GM18861 (cell line): ENCODE measurements around the gene LUZP2.

Source experiments
- ATAC-seq: cut with Tn5 transposase; IDR thresholded peaks from one replicate; pipeline ENCODE4 v1.9.1; 2021; ENCODE audit not compliant: unreplicated experiment

Gene LUZP2

GRCh38 chr11:24708616-24709015 lies 211.8 kb downstream of the LUZP2 start:
- no peak for ATAC-seq

DNA sequence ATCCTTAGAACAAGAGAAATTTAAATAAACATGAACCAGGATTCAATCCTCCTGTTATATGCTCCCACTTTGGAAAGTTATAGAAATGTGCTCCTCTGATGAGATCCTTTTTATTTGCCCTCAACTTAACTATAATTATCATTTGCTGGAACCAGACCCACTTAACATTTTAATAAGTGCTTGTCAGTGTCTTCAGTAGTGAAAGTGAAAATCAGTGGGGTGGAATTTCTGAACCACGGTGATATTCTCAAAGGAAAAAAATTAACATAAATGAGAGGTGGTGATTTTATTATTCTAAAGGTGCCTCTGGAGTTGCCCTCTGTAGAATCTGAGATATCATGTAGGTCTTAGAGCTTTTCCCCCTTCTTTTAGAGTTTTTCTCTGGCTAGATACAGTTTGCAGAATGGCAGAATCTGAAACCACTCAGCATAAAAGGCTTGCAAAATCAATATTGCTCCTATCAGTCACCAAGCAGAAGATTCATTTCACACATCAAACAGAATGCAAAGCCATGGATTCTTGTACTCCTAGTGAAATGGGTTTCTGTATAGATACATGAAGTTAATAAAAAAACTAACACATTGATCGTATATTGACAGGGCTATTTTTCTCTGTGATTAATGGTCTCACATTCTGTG lies 213.2 kb downstream of the LUZP2 start:
- no peak for ATAC-seq

GRCh38 chr11:24714601-24715000 lies 217.7 kb downstream of the LUZP2 start:
- no peak for ATAC-seq

- ATAC-seq = no peak
Observed at GRCh38 chr11:24716403-24716802, 219.6 kb downstream of the LUZP2 start.

GRCh38 chr11:24723231-24723630 lies 226.4 kb downstream of the LUZP2 start:
- ATAC-seq = no peak

DNA sequence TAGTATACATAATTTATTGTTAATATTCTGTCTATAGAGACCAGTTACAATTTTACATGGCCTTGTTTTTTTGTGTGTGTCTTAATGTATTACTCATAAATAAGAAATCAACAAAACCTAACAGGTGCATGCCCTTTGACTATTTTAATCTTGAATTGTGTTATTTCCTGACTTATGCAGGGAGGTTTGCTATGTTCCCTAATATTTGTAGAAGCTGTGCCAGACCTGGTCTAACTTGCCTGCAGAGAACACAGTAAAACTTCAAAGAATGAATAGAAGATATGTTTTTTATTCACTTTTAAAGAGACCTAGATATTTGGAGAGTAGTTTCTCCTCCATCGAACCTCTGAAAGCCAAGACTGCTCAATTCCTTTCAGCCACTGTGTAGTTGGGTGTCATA lies 234.7 kb downstream of the LUZP2 start:
- ATAC-seq = no peak

DNA sequence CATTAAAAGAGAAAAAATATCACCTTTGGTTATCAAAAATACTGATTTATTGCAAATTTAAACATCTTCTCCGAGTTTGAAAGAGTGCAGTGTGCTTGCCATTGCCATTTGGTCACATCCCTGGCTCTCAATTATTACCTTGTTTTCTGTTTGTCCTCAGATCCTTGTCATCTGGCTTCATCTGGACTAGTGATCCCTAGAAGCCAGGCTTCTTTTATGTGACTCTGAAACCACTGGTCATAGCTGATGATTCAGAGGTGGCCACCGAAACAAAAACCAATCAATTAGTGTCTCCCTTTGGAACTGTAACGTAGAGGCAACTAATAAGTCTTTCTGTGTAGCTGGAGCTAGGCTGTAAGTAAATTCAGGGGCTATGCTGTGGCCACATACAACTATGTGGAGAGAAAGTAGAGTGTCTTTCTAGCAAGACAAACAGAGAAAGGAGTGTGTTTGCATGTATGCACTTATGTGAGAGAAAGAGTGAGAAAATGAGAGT lies 237.9 kb downstream of the LUZP2 start:
- no peak for ATAC-seq

DNA sequence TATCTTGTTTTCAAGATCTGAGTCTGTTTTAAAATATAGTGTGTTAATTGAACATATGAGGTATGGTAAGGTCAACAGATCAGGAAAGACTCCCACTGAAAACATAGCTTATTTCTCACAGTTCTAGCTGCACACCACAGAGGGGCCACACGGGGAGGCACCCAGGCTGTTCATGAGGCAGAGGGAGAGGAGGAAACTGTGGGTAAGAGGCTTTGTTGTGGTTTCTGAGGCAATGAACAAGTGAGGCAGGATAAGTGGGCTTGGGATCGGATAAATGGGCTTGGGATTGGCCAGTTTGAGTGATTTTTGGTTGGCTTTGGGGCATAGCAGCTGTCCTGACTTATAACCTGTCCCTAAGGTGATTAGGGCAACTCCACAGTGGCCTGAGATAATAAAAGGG lies 242.1 kb downstream of the LUZP2 start:
- ATAC-seq = no peak

- ATAC-seq = no peak
Observed at GRCh38 chr11:24739637-24740036, 242.8 kb downstream of the LUZP2 start.

DNA sequence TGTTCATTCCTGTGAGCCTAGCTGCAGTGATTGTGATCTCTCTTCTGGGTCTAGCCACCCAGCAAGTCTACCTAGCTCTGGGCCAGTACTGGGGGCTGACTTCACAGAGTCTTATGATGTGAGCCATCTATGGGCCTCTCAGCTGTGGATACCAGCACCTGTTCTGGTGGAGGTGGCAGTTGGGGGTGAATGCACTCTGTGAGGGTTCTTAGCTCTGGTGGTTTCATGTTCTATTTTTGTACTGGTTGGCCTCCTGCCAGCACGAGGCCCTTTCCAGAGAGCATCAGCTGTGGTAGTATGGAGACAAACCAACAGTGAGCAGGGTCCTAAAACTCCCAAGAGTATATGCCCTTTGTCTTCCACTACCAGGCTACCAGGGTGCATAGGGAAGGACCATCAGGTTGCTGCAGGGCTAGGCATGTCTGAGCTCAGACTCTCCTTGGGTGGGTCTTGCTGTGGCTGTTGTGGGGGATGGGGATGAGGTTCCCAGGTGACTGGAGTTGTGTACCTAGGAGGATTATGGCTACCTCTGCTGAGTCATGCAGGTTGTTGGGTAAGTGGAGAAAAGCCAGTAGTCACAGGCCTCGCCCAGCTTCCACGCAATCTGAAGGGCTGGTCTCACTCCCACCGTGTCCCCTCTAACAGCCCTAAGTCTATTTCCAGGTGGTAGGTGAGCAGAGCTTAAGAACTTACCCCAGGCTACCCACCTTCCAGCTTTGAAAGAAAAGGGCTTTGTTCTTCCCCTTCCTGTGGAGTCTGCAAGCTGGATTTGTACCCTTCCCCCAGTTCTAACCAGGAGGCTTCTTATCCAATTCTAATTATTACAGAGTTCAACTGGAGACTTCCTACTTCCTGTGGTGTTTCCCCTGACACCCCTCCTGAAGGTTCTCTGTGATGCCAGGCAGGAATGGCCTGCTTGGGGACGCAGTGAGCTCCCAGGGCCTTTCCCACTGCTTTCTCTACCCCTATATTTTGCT lies 250.7 kb downstream of the LUZP2 start:
- no peak for ATAC-seq

DNA sequence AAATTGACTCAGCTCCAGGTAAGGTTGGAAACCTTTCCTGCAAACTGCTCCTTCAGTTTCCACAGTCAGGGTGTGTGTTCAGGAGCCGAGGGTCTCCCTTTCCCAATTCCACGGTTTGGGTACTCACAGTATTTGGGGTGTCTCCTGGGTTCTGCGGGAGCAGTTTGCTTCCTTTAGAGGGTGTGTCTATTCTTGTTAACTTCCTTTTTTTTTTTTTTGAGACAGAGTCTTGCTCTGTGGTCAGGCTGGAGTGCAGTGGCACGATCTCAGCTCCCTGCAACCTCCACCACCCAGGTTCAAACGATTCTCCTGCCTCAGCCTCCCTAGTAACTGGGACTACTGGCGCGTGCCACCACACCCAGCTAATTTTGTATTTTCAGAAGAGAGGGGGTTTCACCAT lies 251.4 kb downstream of the LUZP2 start:
- no peak for ATAC-seq

DNA sequence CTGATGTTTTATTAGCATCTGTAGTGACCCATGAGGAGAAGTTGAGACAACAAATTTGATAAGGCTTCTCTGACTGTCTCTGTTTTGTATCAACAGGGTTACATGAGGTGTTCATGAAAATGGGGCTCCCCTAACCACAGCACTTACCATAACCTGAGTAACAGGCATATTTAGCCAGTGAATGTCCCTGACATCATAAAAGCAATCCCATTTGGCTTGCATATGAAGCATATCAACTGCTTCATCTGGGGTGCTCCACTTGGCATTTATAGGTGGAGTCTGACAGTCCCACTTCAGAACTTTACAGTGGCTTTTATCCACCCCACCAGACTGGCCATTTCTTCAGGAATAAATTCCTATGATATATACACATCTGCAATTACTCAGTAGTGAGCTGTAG lies 257.6 kb downstream of the LUZP2 start:
- no peak for ATAC-seq

- ATAC-seq = no peak
Observed at GRCh38 chr11:24755260-24755839, 258.5 kb downstream of the LUZP2 start.

- ATAC-seq = no peak
Observed at GRCh38 chr11:24759742-24760141, 262.9 kb downstream of the LUZP2 start.

GRCh38 chr11:24760681-24761080 lies 263.8 kb downstream of the LUZP2 start:
- no peak for ATAC-seq

GRCh38 chr11:24762076-24762475 lies 265.2 kb downstream of the LUZP2 start:
- no peak for ATAC-seq

DNA sequence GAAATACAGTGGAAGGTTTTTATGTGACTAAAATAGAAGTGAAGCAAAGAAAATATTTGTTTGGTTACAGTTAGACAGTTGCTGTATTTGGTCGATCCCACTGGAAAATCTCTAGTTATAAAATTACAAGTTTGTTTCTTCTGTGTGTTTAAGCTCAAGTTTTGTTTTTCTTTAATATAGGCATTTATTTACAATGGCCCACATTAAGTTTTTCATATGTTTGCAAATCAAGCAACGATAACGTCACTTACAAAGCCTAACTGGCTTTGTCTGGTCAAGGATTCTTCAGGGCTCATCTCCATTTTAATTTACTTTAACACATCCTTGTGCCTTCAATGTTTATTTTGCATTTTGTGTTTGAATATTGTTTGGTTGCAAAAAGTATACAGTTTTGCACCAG lies 270.6 kb downstream of the LUZP2 start:
- ATAC-seq = no peak

DNA sequence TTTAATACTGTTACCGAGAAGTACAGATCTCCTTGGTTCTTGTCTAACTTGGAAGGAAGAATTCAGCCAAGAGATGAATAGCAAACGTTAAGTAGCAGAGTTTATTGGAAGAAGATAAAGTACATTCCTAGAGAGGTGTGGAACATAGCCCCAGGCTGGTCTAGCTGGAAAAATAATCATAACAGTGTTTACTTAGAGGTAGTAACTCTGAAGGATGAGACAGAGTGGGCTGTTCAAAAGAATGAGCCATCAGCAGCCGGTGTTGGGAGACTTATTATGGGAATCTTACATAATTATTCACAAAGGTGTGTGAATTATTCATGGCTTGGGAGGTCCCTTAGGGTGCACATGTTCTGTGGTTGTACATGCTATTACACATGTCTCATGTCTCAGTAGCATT lies 276.5 kb downstream of the LUZP2 start:
- no peak for ATAC-seq

DNA sequence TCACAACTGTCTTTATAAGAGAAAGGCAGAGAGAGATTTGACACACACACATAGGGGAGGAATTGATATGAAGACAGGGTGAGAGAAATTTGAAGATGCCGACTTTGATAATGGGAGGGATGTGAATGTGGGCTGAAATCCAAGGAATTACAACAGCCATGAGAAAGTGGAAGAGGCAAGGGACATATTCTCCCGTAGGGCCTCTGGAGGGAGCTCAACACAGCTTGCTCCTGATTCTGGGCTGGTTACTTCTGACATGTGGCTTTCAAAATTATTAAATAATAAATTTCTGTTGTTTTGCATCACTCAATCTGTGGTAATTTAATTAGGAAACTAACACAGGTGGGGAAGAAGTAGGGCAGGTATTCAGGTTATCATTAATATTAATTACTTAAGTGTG lies 282.9 kb downstream of the LUZP2 start:
- ATAC-seq = no peak

DNA sequence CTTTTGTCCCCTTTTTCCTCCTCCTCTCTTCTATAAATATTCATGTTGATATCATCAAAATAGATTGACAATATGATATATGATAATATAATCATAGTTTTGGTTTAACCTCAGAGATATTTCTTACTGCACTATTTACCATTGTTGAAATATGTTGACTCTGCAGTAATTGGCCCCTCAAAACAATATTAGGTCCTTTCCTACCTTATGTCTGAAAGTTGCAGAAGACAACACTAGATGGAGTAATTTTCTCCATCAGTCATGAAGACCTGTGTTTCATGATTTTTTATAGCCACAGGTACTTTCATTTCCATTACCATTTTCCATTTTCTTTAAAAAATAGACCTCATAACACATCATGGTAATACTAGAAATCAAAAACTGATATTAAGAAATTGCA lies 284.4 kb downstream of the LUZP2 start:
- ATAC-seq = no peak

DNA sequence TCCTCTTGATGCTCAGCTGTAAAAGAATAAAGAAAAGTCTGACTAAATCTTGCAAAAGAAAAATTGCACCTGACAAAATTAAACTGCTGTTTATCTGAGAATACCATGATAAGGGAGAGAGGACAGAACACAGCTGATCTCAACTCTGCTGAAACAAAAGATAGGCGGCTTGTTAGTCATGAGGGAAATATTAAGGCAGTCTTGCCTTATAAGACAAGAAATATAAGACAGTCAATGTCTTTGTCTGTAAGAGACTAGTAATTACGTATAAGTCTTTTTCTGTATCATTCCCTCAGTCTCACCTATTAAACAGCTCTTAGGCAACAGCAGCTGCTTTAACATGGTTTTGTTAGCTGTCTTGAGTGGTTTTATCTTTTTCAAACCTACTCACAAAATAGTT lies 296.6 kb downstream of the LUZP2 start:
- ATAC-seq = no peak

GRCh38 chr11:24794064-24794463 lies 297.2 kb downstream of the LUZP2 start:
- no peak for ATAC-seq
